Activated T-cell treated with anti-CD3 and anti-CD28 coated beads for 24 hours (primary cell): ENCODE data around the gene CDKL5.

Source experiments
- DNase-seq: peaks from one replicate; pipeline ENCODE4 v3.0.0-alpha.2; 2020; ENCODE audit warnings: low read depth

The CDKL5 gene

DNA sequence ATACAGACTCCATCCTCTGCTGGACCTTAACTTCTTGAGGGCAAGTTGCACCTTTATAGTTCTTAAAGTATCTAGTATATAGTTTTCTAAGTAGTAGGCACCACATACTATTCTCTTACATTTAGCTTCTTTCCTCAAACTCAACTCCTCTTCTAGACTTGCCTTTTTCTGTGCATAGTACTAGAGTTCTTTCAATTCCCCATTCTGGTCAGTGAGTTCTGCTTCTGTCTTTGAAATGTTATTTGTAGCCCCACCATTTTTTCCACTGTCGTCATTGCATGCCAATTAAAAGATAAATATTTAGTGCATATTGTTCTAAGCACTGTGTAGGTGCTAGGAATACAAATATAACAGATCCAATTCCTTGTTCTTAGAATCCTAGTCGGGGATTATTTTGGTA lies 31.6 kb downstream of the CDKL5 start:
- no peak for DNase-seq

DNA sequence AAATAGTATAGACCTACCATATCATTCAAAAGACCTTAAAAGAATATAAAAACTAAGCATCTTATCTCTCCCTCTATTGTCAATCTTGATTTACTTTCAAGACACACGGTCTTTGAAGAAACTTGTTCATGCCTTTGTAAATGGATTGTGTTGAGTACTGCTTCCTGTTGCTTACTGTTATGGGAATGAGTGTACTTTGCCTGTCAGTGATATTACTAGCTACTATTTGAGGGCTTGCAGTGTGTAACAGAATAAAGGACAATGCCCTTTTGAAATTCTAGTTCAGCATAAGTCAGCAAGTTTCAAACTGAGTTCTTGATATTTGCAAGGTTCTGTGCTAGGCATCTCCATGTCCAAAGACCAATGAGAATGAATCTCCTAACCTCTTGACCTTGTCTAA lies 36.0 kb downstream of the CDKL5 start:
- no peak for DNase-seq

GRCh38 chrX:18464499-18464898 lies 39.1 kb downstream of the CDKL5 start:
- DNase-seq = no peak

DNA sequence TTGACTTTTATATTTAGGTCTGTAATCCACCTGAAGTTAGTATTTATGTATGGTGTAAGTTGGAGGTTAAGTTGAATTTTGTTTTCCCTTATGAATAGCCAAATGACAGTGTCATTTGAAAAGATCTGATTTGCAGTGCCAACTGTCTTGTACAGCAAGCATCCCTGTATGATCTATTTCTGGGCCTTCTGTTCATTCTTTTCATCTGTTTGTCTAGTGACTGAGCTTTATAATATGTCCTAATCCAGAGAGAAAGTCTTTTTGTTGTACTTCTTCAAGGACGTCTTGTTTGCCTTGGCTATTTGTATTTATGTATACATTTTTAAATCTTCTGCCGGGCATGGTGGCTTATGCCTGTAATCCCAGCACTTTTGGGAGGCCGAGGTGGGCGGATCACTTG lies 39.6 kb downstream of the CDKL5 start:
- DNase-seq = no peak

- no peak for DNase-seq
Observed at GRCh38 chrX:18468599-18468998, 43.2 kb downstream of the CDKL5 start.

GRCh38 chrX:18471296-18471695 lies 45.9 kb downstream of the CDKL5 start:
- no peak for DNase-seq

- DNase-seq = no peak
Observed at GRCh38 chrX:18490806-18491555, 65.6 kb downstream of the CDKL5 start.

GRCh38 chrX:18491587-18492340 lies 66.4 kb downstream of the CDKL5 start:
- DNase-seq = no peak

- DNase-seq = no peak
Observed at GRCh38 chrX:18534949-18535348, 109.5 kb downstream of the CDKL5 start.

GRCh38 chrX:18537068-18537467 lies 111.7 kb downstream of the CDKL5 start:
- DNase-seq = no peak

- no peak for DNase-seq
Observed at GRCh38 chrX:18537524-18537923, 112.1 kb downstream of the CDKL5 start.

GRCh38 chrX:18542131-18542530 lies 116.7 kb downstream of the CDKL5 start:
- no peak for DNase-seq

DNA sequence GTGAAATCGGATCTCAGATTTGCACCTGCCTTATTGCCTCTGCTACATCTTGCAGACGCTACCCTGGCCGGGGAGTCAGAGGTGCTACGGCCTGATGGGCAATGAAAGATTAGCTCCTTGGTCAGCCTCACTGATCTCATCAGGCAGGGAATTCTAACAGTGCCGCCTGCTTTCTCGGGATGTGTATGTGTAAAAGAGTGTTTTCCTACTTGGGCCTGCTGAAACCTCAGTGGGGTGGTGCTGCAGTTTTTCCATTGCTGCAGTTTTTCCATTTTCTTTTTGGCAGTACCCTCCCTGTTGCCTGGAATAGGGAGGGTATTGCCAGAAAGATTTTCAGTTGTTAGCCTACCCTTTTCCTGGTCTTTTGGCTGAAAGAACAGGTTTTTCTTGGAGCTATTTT lies 117.5 kb downstream of the CDKL5 start:
- no peak for DNase-seq

- no peak for DNase-seq
Observed at GRCh38 chrX:18543738-18544137, 118.3 kb downstream of the CDKL5 start.

- DNase-seq = no peak
Observed at GRCh38 chrX:18545771-18546170, 120.4 kb downstream of the CDKL5 start.

- DNase-seq = no peak
Observed at GRCh38 chrX:18548996-18549395, 123.6 kb downstream of the CDKL5 start.

DNA sequence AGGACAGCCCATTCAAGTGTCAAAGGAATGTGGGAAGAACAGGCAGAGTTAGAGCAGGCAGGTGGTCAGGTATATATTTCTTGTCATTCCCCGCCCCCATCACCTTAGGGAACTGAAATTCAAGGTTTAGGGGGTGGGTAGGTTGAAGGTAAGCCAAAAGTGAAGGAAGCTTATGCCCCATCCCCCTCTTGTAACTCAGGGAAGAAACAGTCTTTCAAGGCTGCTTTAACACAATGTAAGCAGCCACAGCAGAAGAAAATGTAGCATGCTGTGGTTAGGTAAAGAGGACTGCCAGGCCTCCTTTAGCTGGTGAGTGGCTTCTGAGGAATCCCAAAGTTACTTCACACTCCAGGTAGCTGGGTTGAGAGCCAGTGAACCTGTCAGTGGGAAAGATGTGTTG lies 124.2 kb downstream of the CDKL5 start:
- DNase-seq = no peak

- no peak for DNase-seq
Observed at GRCh38 chrX:18557879-18558278, 132.5 kb downstream of the CDKL5 start.

DNA sequence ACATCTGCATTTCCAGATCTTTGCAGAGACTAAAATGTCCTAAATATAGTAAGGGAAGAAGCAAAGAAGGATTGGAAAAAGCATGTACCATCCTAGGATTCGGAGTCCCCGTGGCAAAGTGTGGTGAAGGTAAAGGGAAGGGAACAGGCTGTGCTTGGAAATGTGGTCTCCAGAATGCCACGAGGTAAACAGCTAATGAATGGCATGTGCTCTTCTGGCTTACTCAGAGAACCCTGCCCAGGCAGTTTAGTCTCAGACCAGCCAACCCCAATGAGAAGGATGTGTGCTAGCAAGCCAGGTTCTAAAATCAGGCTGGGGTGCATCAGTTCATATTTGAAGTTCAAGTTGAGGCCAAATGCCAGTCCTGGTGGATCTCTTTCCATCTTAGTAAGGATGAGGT lies 133.4 kb downstream of the CDKL5 start:
- DNase-seq = no peak

DNA sequence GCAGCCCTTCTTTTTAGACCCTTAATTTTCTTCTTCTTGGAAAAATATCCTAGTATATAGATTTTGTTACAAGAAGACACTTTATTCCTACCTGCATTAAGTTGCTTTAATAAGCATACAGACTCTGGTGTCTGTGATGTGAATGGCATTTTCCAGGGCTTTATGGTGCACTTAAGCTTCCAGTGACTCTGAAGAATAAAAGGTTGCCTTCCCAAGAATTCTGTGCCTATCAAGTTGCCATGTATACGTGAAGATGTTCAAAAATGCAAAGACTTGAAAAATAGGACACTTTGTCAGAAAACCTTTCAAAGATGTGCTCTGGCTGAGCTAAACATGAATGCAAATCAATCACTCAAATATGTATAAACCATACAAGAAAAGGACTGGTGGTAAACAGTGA lies 135.6 kb downstream of the CDKL5 start:
- no peak for DNase-seq

GRCh38 chrX:18565727-18566126 lies 140.3 kb downstream of the CDKL5 start:
- no peak for DNase-seq

DNA sequence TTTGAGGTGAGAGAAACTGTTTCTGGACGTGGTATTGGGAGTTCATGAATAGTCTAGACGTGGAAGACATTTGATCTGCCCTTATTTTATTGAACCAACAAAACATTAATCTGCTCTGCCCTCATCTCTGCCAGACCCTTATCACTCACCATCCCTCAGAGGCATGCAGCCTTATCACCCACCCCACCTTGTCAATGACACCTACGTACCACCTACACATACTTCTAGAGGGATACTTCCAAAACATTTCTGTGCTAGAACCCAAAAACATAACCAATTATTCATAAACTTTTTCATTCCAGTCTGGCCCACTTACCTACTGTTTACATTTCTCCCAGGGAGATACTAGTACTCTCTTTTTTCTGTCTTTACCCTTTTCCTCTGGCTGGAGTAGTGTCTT lies 141.3 kb downstream of the CDKL5 start:
- DNase-seq = no peak

- DNase-seq = no peak
Observed at GRCh38 chrX:18573556-18573955, 148.1 kb downstream of the CDKL5 start.

- no peak for DNase-seq
Observed at GRCh38 chrX:18574591-18574990, 149.2 kb downstream of the CDKL5 start.
